Progenitor cell of endocrine pancreas (in vitro differentiated cells): Measurements from ENCODE around the gene MCM6. TPM values are rescaled to one million over a fixed set of nuclear protein-coding genes. Genes with fewer than 3 reads are reported as not detected.
"Not testable (repeated sequence)": the region's sequence is repeated elsewhere in the genome, so short reads cannot be mapped to it uniquely, and the experiment has no call there.

Experiments used
- DNase-seq: peaks from one replicate; pipeline ENCODE4 v3.0.0; 2021; ENCODE audit warnings: low spot score; ENCODE audit not compliant: unreplicated experiment
- H3K27ac Mint-ChIP-seq: 2 replicates; pipeline ENCODE4 v1.8.0; 2021; ENCODE audit warnings: mild to moderate bottlenecking, moderate library complexity, mixed read lengths
- H3K27me3 Mint-ChIP-seq: 2 replicates; pipeline ENCODE4 v1.8.0; 2021; ENCODE audit warnings: mixed read lengths
- H3K36me3 Mint-ChIP-seq: 2 replicates; pipeline ENCODE4 v1.8.0; 2022; ENCODE audit warnings: mixed read lengths; ENCODE audit not compliant: insufficient read depth
- H3K4me1 Mint-ChIP-seq: 2 replicates; pipeline ENCODE4 v1.8.0; 2021; ENCODE audit warnings: low read depth, mixed read lengths
- H3K4me3 Mint-ChIP-seq: 2 replicates; pipeline ENCODE4 v1.8.0; 2021; ENCODE audit warnings: low read depth, mild to moderate bottlenecking, moderate library complexity, mixed read lengths
- H3K9me3 Mint-ChIP-seq: 2 replicates; pipeline ENCODE4 v1.8.0; 2021; ENCODE audit warnings: low read depth, mixed read lengths
- CTCF ChIP-seq: fragments of 200-600 bp; sonication (generic); IDR thresholded peaks from one replicate; pipeline ENCODE4 v1.5.0; 2021; ENCODE audit warnings: antibody characterized with exemption, mild to moderate bottlenecking; ENCODE audit not compliant: unreplicated experiment
- total RNA-seq: library from RNA; stranded (reverse); gene quantifications from 2 replicates; pipeline ENCODE4 v1.2.1, GENCODE V29; 2021

MCM6 gene
- total RNA-seq, 1 donor from 2014 or later, result 51.9 TPM

- no peak overlapping the region for H3K4me3 Mint-ChIP-seq
- H3K27me3 Mint-ChIP-seq, result peaks cover 3% of the 10 kb centered on the region
- DNase-seq, result no peak
- peaks cover 7% of the 10 kb centered on the region for H3K9me3 Mint-ChIP-seq
- H3K36me3 Mint-ChIP-seq, result no peaks in the 10 kb centered on the region
- TF ChIP-seq CTCF, result no peak
- H3K27ac Mint-ChIP-seq, result no peak overlapping the region
- no peaks in the 10 kb centered on the region for H3K4me1 Mint-ChIP-seq
These were observed 9.5 kb upstream of the MCM6 start for GRCh38 chr2:135885709-135886108.

DNA sequence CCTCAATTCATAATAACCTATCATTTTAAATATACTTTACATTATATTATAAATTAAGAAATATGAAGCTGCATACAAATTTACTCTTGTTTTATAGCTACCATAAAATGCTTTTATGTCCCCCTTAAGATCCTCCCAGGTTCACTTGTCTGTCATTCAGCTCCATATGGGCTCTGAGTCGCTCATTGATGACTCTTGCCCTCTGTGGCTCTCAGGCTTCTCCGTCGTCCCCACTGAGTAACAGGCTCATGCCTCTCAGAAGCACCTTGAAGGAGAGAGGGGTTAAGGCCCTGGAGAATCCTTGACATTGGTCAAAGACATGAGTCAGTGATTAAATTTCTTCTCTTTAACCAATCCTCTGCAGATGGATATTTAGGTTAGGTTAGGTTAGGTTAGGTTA, 6.2 kb upstream of the MCM6 start:
- H3K36me3 Mint-ChIP-seq, result no peaks in the 10 kb centered on the region
- no peak for TF ChIP-seq CTCF
- H3K4me3 Mint-ChIP-seq, result no peak overlapping the region
- peaks cover 8% of the 10 kb centered on the region for H3K9me3 Mint-ChIP-seq
- H3K4me1 Mint-ChIP-seq, result no peaks in the 10 kb centered on the region
- H3K27me3 Mint-ChIP-seq, result peaks cover 8% of the 10 kb centered on the region
- no peak for DNase-seq
- no peak overlapping the region for H3K27ac Mint-ChIP-seq

DNA sequence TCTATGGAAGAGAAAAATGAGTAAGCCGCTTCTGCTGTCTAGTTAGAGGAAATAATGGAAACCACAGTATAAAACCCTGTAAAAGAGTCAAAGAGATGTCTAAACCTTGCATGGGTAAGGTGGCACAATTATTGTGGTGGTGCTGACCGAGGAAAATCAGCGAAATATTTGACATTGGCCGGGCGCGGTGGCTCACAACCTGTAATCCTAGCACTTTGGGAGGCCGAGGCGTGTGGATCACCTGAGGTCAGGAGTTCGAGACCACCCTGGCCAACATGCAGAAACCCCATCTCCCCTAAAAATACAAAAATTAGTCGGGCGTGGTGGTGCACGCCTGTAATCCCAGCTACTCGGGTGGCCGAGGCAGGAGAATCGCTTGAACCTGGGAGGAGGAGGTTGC, 527 bp upstream of the MCM6 start:
- not testable (repeated sequence) for H3K36me3 Mint-ChIP-seq, H3K27me3 Mint-ChIP-seq, DNase-seq
- peak overlapping the region; percentile 91 for H3K27ac Mint-ChIP-seq
- H3K4me3 Mint-ChIP-seq, result peak overlapping the region; percentile 89
- peaks cover 20% of the 10 kb centered on the region for H3K4me1 Mint-ChIP-seq
- H3K9me3 Mint-ChIP-seq, result peaks cover 11% of the 10 kb centered on the region

DNA sequence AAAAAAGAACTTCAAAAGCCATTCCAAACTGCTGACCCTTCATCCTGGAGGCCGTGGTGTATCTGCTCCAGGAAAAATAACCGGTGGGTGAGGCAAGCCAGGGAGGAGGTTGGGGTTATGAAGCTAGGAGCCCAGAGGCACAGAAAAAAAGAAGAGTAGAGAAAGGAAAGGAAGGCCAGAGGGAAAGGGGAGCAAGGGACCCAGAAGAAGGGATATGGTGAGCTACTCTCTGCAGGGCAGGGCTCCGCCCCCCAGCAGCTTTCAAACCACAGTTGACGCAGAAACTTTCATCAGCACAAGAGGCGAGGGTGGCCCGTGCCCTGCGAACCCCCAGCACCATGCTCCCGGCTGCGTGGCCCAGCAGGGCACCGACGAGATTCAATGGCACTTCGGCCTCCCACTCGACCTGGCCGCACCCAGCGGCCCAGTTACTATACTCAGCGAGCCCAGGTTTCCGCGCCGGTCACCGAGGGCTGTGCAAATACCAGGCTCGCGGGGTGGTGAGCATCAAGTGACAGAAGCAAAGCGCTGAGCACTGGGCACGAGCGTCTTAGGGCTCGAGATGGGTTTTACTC, 665 bp downstream of the MCM6 start:
- Mint-ChIP-seq H3K36me3 (peaks cover 5% of the 10 kb centered on the region), H3K27me3 (peaks cover 5% of the 10 kb centered on the region), H3K4me3 (peak overlapping the region; percentile 89), H3K27ac (peak overlapping the region; percentile 93), H3K9me3 (peaks cover 11% of the 10 kb centered on the region), H3K4me1 (peaks cover 20% of the 10 kb centered on the region)
- DNase-seq, result peak; percentile 30
- TF ChIP-seq CTCF, result no peak

GRCh38 chr2:135874777-135875365, 1.4 kb downstream of the MCM6 start:
- Mint-ChIP-seq H3K4me3 (peak overlapping the region; percentile 89), H3K36me3 (peaks cover 8% of the 10 kb centered on the region), H3K4me1 (peaks cover 20% of the 10 kb centered on the region), H3K27me3 (peaks cover 5% of the 10 kb centered on the region), H3K9me3 (peaks cover 11% of the 10 kb centered on the region), H3K27ac (peak overlapping the region; percentile 65)
- TF ChIP-seq CTCF, result no peak
- DNase-seq, result no peak

DNA sequence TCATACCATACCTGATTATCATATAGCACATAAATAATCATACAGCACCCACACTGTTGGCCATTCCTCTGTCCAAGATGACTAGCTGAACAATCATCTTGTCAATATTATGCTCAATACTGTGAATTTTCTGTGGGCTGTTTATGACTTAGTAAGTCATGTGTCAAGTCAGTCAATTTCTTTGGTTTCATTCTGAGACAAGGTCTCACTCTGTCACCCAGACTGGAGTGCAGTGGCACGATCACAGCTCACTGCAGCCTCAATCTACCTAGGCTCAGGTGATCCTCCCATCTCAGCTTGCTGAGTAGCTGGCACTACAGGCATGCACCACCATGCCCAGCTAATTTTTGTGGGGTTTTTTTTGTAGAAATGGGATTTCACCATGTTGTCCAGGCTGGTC, 5.7 kb downstream of the MCM6 start:
- no peaks in the 10 kb centered on the region for H3K9me3 Mint-ChIP-seq
- no peak overlapping the region for H3K27ac Mint-ChIP-seq
- peaks cover 18% of the 10 kb centered on the region for H3K4me1 Mint-ChIP-seq
- H3K36me3 Mint-ChIP-seq, result peaks cover 20% of the 10 kb centered on the region
- no peak overlapping the region for H3K4me3 Mint-ChIP-seq
- no peak for TF ChIP-seq CTCF
- no peaks in the 10 kb centered on the region for H3K27me3 Mint-ChIP-seq
- no peak for DNase-seq
